ENCODE measurements around the gene ADM5.

ADM5 gene

GRCh38 chr19:49727217-49728030 is 38.0 kb downstream of the ADM5 start:
- no peak for DNase-seq (ENCODE audit: low spot score)
- TF ChIP-seq, protein P1, sequence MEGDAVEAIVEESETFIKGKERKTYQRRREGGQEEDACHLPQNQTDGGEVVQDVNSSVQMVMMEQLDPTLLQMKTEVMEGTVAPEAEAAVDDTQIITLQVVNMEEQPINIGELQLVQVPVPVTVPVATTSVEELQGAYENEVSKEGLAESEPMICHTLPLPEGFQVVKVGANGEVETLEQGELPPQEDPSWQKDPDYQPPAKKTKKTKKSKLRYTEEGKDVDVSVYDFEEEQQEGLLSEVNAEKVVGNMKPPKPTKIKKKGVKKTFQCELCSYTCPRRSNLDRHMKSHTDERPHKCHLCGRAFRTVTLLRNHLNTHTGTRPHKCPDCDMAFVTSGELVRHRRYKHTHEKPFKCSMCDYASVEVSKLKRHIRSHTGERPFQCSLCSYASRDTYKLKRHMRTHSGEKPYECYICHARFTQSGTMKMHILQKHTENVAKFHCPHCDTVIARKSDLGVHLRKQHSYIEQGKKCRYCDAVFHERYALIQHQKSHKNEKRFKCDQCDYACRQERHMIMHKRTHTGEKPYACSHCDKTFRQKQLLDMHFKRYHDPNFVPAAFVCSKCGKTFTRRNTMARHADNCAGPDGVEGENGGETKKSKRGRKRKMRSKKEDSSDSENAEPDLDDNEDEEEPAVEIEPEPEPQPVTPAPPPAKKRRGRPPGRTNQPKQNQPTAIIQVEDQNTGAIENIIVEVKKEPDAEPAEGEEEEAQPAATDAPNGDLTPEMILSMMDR (IDR thresholded peaks at IDR 0.05) = no peak
- peak overlapping the region in 1 of 2 donors; percentile 57 for H3K27ac ChIP-seq
- no peak overlapping the region for H3K4me3 ChIP-seq

DNA sequence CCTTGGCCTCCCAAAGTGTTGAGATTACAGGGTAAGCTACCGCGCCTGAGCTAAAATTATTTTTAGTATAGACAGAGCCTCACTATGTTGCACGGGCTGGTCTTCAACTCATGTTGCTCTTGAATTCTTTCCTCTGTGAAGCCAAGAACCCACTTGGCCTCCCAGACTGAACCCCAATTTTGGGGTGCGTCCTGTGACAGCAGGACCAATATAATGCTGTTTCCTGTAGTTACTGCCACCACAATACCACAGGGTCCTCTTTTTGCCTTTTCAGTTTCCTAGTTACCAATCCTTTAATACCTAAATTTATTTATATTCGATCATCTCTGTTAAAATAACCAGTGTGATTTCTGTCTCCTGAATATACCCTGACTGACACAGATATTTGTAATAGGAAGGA is 40.8 kb downstream of the ADM5 start:
- DNase-seq (ENCODE audit: low spot score) = no peak
- Histone ChIP-seq H3K27ac (no peak overlapping the region), H3K4me3 (no peak overlapping the region)
- TF ChIP-seq, protein P1 (IDR thresholded peaks at IDR 0.05) = no peak

DNA sequence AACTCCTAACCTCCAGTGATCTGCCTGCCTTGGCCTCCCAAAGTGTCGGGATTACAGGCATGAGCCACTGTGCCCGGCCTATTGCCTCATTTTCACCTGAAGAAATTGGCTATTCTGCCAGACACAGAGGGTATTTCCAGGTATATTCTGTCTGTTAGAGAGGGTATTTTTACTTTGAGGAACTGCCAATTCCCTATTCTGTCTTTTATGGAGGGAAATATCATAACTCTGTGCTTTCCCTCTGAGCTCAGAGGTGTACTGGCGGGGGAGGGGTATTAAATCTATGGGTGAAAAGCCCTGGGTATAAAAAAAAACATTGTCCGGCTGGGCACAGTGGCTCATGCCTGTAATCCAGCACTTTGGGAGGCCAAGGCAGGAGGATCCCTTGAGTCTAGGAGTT is 48.9 kb downstream of the ADM5 start:
- no peak overlapping the region for H3K4me3 ChIP-seq
- TF ChIP-seq, protein P1 (IDR thresholded peaks at IDR 0.05) = no peak
- H3K27ac ChIP-seq = no peak overlapping the region
- DNase-seq (ENCODE audit: low spot score) = no peak

DNA sequence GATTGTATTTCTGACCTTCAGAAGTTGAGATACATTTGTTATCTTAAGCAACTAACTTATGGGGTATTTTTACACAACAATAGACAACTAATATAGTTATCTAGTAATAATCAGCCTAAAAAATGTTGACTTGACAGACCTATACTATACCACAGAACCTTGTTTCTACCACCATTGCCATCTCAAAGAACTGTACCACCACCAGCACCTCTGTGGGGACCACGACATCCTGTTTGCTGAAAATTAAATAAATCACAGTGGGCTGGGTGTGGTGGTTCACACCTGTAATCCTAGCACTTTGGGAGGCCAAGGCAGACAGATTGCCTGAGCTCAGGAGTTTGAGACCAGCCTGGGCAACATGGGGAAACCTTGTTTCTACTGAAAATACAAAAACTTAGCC is 49.7 kb downstream of the ADM5 start:
- no peak overlapping the region for H3K4me3 ChIP-seq
- TF ChIP-seq, protein P1 (IDR thresholded peaks at IDR 0.05) = no peak
- H3K27ac ChIP-seq = no peak overlapping the region
- DNase-seq (ENCODE audit: low spot score) = no peak

- Histone ChIP-seq H3K4me3 (no peak overlapping the region), H3K27ac (no peak overlapping the region)
- TF ChIP-seq, protein P1 (IDR thresholded peaks at IDR 0.05) = no peak
- DNase-seq (ENCODE audit: low spot score) = no peak
Measured at GRCh38 chr19:49739933-49740332, 50.5 kb downstream of the ADM5 start.
